Measurements from ENCODE around the gene GRB2. TPM values are rescaled to one million over a fixed set of nuclear protein-coding genes. Genes with fewer than 3 reads are reported as not detected.

GRB2 gene
- total and polyA plus RNA-seq, 2 of the 8 experiments (the other 6 are each of a cell fraction or from before 2014, with no cell fraction given): 44.2 to 101 TPM

- TF ChIP-seq RBBP5 (IDR thresholded peaks at IDR 0.05; ENCODE audit: borderline replicate concordance, low read depth, low read length): no peak
- TF ChIP-seq YY1 (IDR thresholded peaks at IDR 0.05; ENCODE audit: low read depth, low read length): no peak
- TF ChIP-seq MAX (IDR thresholded peaks at IDR 0.05): 0 out of 2 replicates have a peak, but pooled peaks have one; percentile 15
- no peak for TF ChIP-seq RXRA (IDR thresholded peaks at IDR 0.05; ENCODE audit: insufficient read depth, low read depth, low read length)
Observed at GRCh38 chr17:75289832-75290337, 115.6 kb downstream of the GRB2 start (continued).

Measured in H1 (cell line).